ENCODE measurements around the gene EFCAB10.

The EFCAB10 gene

GRCh38 chr7:105581066-105581811 lies at the start of gene EFCAB10:
Gene EFCAB10, minus strand, starts transcription at chr7:105581493. Its CDS starts 30 bp downstream, at chr7:105581463.
- Mint-ChIP-seq H3K4me1 (ENCODE audit: low read depth) (peaks cover 9% of the 10 kb centered on the region), H3K27ac (no peak within 1 kb of the TSS), H3K9me3 (peaks cover 11% of the 10 kb centered on the region), H3K4me3 (peak within 1 kb of the TSS; percentile 70), H3K36me3 (ENCODE audit: low read depth) (no peaks in the 10 kb centered on the region), H3K27me3 (ENCODE audit: low read depth) (no peaks in the 10 kb centered on the region)

- Mint-ChIP-seq H3K4me3 (no peak overlapping the region), H3K9me3 (peaks cover 10% of the 10 kb centered on the region), H3K36me3 (ENCODE audit: low read depth) (peaks cover 18% of the 10 kb centered on the region), H3K27ac (no peak overlapping the region), H3K27me3 (ENCODE audit: low read depth) (no peaks in the 10 kb centered on the region), H3K4me1 (ENCODE audit: low read depth) (peaks cover 2% of the 10 kb centered on the region)
These were observed 44.7 kb upstream of the EFCAB10 start for GRCh38 chr7:105625986-105626385.

GRCh38 chr7:105623906-105624305 lies 42.6 kb upstream of the EFCAB10 start:
- Mint-ChIP-seq H3K9me3 (peaks cover 10% of the 10 kb centered on the region), H3K4me1 (ENCODE audit: low read depth) (no peaks in the 10 kb centered on the region), H3K27me3 (ENCODE audit: low read depth) (no peaks in the 10 kb centered on the region), H3K4me3 (no peak overlapping the region), H3K27ac (no peak overlapping the region), H3K36me3 (ENCODE audit: low read depth) (peaks cover 20% of the 10 kb centered on the region)

GRCh38 chr7:105623378-105623777 lies 42.1 kb upstream of the EFCAB10 start:
- Mint-ChIP-seq H3K36me3 (ENCODE audit: low read depth) (peaks cover 20% of the 10 kb centered on the region), H3K27me3 (ENCODE audit: low read depth) (no peaks in the 10 kb centered on the region), H3K4me1 (ENCODE audit: low read depth) (no peaks in the 10 kb centered on the region), H3K27ac (no peak overlapping the region), H3K4me3 (no peak overlapping the region), H3K9me3 (peaks cover 10% of the 10 kb centered on the region)

- peaks cover 20% of the 10 kb centered on the region for H3K36me3 Mint-ChIP-seq (ENCODE audit: low read depth)
- H3K27ac Mint-ChIP-seq, result no peak overlapping the region
- H3K9me3 Mint-ChIP-seq, result peaks cover 10% of the 10 kb centered on the region
- no peaks in the 10 kb centered on the region for H3K4me1 Mint-ChIP-seq (ENCODE audit: low read depth)
- H3K27me3 Mint-ChIP-seq (ENCODE audit: low read depth), result no peaks in the 10 kb centered on the region
- H3K4me3 Mint-ChIP-seq, result no peak overlapping the region
These were observed 40.9 kb upstream of the EFCAB10 start for GRCh38 chr7:105622106-105622731.

GRCh38 chr7:105621617-105622016 lies 40.3 kb upstream of the EFCAB10 start:
- H3K27ac Mint-ChIP-seq, result no peak overlapping the region
- H3K36me3 Mint-ChIP-seq (ENCODE audit: low read depth), result peaks cover 17% of the 10 kb centered on the region
- no peaks in the 10 kb centered on the region for H3K4me1 Mint-ChIP-seq (ENCODE audit: low read depth)
- H3K4me3 Mint-ChIP-seq, result no peak overlapping the region
- peaks cover 7% of the 10 kb centered on the region for H3K9me3 Mint-ChIP-seq
- H3K27me3 Mint-ChIP-seq (ENCODE audit: low read depth), result no peaks in the 10 kb centered on the region

- Mint-ChIP-seq H3K27ac (no peak overlapping the region), H3K27me3 (ENCODE audit: low read depth) (no peaks in the 10 kb centered on the region), H3K9me3 (peaks cover 4% of the 10 kb centered on the region), H3K4me3 (no peak overlapping the region), H3K36me3 (ENCODE audit: low read depth) (peaks cover 13% of the 10 kb centered on the region), H3K4me1 (ENCODE audit: low read depth) (no peaks in the 10 kb centered on the region)
These were observed 39.9 kb upstream of the EFCAB10 start for GRCh38 chr7:105621176-105621575.

- Mint-ChIP-seq H3K9me3 (no peaks in the 10 kb centered on the region), H3K27ac (no peak overlapping the region), H3K4me1 (ENCODE audit: low read depth) (no peaks in the 10 kb centered on the region), H3K27me3 (ENCODE audit: low read depth) (no peaks in the 10 kb centered on the region), H3K36me3 (ENCODE audit: low read depth) (peaks cover 7% of the 10 kb centered on the region), H3K4me3 (no peak overlapping the region)
These were observed 38.3 kb upstream of the EFCAB10 start for GRCh38 chr7:105619590-105619989.

- Mint-ChIP-seq H3K27ac (no peak overlapping the region), H3K4me3 (no peak overlapping the region), H3K4me1 (ENCODE audit: low read depth) (no peaks in the 10 kb centered on the region), H3K27me3 (ENCODE audit: low read depth) (no peaks in the 10 kb centered on the region), H3K36me3 (ENCODE audit: low read depth) (peaks cover 15% of the 10 kb centered on the region), H3K9me3 (no peaks in the 10 kb centered on the region)
These were observed 36.7 kb upstream of the EFCAB10 start for GRCh38 chr7:105618016-105618296.

GRCh38 chr7:105617280-105618015 lies 36.2 kb upstream of the EFCAB10 start:
- Mint-ChIP-seq H3K27ac (no peak overlapping the region), H3K4me1 (ENCODE audit: low read depth) (no peaks in the 10 kb centered on the region), H3K36me3 (ENCODE audit: low read depth) (peaks cover 15% of the 10 kb centered on the region), H3K27me3 (ENCODE audit: low read depth) (no peaks in the 10 kb centered on the region), H3K4me3 (no peak overlapping the region), H3K9me3 (no peaks in the 10 kb centered on the region)

GRCh38 chr7:105614341-105614840 lies 33.1 kb upstream of the EFCAB10 start:
- Mint-ChIP-seq H3K4me1 (ENCODE audit: low read depth) (no peaks in the 10 kb centered on the region), H3K36me3 (ENCODE audit: low read depth) (peaks cover 9% of the 10 kb centered on the region), H3K27ac (no peak overlapping the region), H3K9me3 (no peaks in the 10 kb centered on the region), H3K4me3 (no peak overlapping the region), H3K27me3 (ENCODE audit: low read depth) (no peaks in the 10 kb centered on the region)

- no peaks in the 10 kb centered on the region for H3K9me3 Mint-ChIP-seq
- no peak overlapping the region for H3K4me3 Mint-ChIP-seq
- peaks cover 9% of the 10 kb centered on the region for H3K36me3 Mint-ChIP-seq (ENCODE audit: low read depth)
- no peaks in the 10 kb centered on the region for H3K27me3 Mint-ChIP-seq (ENCODE audit: low read depth)
- no peak overlapping the region for H3K27ac Mint-ChIP-seq
- no peaks in the 10 kb centered on the region for H3K4me1 Mint-ChIP-seq (ENCODE audit: low read depth)
These were observed 32.5 kb upstream of the EFCAB10 start for GRCh38 chr7:105613611-105614330.

GRCh38 chr7:105612806-105613205 lies 31.5 kb upstream of the EFCAB10 start:
- H3K4me1 Mint-ChIP-seq (ENCODE audit: low read depth), result no peaks in the 10 kb centered on the region

More at GRCh38 chr7:105612806-105613205, 31.5 kb upstream of the EFCAB10 start:
- Mint-ChIP-seq H3K36me3 (ENCODE audit: low read depth) (peaks cover 9% of the 10 kb centered on the region), H3K4me3 (no peak overlapping the region), H3K9me3 (no peaks in the 10 kb centered on the region), H3K27me3 (ENCODE audit: low read depth) (no peaks in the 10 kb centered on the region), H3K27ac (no peak overlapping the region)
